SH-SY5Y (cell line): ENCODE results near the gene SUOX.

Experiments
- GATA2 ChIP-seq: IDR thresholded peaks from 2 replicates; pipeline ENCODE4 v1.6.1; 2011; ENCODE audit warnings: mild to moderate bottlenecking, low read depth, low read length
- GATA3 ChIP-seq: IDR thresholded peaks from 2 replicates; pipeline ENCODE4 v1.6.1; 2011; ENCODE audit warnings: low read depth, mild to moderate bottlenecking, low read length, moderate library complexity

The SUOX gene

DNA sequence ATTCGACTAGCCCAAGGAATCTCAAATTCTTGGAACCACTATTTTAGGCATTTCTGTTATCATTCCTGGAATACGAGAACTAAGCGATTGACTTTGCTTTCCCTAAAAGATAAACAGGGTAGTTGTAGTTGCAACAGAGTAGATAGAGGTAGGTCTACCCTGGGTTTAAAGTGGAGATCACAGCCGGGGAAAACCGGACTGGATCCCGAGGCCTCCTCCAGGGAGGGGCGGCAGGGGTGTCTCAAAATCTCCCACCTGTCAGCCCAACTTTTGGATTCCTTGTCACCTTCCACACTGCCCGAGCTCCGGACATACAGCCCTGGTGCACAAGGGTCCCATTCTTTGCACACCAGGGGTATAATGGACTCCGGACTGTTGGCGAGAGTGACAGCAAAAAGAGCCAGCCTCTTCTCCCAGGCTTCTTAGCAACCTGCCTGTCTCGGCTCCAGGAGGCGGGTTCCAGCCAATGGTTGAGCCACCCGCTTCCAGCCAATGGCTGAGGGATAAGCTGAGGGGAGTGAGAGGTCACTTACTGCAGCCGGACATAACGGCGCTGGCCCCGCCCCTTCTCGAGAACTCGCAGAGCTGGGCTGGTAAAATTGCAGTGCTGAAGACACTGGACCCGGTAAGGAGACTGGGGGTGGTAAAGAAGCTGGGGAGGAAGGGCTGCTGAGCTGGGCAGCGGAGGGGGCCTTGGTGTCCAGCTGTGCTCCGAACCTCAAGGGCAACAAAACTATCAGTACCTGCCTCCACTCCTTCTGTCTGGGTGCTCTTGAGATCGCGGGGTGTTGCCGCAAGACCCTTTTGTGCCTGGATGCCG lies at the start of gene SUOX:
Gene SUOX (plus strand): TSS at position 562 of the 820 bp plus-strand sequence. CDS start 4,946 bp downstream, outside the sequence.
- TF ChIP-seq GATA2: no peak
- TF ChIP-seq GATA3: no peak

DNA sequence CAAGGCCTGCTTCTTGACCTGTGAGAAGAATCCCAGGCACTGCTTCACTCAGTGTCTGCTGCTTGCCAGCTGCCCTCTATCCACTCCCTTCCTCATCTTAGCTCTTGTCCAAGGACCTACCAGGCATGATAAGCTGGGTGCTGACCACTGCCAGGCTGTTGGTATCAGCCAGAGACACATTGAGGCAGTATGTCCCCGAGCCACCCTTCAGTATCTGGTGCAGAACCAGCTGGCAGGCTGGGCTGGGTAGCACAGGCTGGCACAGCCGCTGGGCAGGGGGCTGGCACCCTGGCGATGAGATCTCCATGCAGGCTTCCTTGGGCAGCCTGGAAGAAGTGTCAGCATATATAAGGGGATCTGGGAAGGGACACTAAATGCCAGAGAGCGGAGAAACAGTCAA lies 41.7 kb upstream of the SUOX start:
- no peak for TF ChIP-seq GATA2
- TF ChIP-seq GATA3: no peak

DNA sequence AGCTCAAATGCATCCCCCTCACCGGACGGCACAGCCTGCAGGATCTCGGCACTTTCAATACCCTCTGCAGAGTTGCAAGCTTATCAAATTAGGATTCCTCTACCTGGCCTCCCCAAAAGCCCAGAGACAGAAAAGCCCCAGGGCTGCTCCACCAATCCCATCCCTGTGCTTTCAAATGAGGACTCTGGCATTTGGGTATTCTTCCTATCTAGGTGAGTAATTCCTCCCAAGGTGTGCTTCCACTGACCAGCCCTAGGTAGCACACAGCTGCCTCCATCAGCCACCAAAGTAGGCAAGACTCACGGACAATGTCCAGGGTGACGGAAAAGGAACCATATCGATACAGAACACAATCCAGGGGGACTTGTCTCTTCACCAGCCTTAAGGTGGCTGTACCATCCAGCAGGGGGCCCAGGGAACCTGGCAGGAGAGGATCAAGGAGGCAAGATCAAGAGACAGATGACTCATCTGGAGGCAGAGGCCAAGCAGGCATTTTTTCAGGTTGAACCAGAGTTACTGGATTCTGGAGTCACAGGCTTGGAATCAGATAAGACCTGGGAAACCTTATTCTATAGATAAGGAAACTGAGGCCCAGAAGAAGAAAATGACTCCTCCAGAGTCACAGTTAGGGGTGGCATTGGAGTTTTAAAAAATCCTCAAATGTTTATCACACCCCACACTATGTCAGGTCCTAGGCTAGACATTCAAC lies 41.1 kb upstream of the SUOX start:
- TF ChIP-seq GATA2 (no peak), GATA3 (no peak)

DNA sequence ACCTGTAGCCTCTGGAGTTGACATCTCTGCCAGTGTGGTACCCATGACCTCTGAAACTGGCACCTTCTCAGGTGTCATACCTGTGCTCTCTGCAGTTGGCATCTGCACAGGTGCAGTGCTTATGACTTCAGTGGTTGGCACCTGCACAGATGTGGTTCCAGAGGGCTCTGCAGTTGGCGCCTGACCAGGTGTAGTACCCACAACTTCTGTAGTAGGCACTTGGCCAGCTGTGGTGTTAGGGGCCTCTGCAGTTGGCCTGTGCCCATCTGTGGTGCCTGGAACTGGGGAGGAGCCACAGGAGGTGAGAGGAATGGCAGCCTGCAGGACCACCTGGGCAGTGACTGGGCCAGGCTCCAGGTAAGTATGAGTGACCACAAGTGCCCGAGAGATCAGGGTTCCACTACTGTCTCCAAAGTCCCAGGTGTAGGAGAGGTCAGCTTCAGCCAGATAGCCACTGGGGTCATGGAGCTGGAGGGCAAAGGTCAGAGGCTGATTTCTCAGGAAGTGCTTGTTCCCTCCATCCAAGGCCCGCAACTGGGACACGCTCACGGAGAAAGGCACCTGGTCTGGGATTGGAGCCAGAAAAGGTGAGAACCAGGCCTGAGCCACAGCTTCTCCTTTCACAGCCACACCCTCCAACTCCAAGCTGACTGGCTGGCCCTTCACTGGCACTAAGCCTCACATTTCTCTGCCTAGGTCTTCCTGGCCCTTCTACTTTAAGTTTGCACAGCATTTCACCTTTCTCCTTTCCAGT lies 39.8 kb upstream of the SUOX start:
- TF ChIP-seq GATA2 (no peak), GATA3 (no peak)

DNA sequence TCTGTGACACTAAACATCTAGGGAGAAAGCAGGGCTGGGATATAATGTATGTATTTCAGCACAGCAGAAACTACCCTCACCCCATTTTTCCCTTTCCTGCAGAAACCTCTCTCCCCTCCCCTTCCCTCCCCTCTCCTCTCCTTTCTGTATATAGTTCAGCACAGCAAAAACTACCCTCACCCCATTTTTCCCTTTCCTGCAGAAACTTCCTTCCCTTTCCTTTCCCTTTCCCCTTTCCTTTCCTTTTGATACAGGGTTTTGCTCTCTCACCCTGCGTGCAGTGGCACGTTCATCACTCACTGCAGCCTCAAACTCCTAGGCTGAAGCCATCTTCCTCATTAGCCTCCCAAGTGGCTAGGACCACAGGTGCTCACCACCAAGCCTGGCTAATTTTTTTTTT lies 33.3 kb upstream of the SUOX start:
- TF ChIP-seq GATA3 (no peak), GATA2 (no peak)

DNA sequence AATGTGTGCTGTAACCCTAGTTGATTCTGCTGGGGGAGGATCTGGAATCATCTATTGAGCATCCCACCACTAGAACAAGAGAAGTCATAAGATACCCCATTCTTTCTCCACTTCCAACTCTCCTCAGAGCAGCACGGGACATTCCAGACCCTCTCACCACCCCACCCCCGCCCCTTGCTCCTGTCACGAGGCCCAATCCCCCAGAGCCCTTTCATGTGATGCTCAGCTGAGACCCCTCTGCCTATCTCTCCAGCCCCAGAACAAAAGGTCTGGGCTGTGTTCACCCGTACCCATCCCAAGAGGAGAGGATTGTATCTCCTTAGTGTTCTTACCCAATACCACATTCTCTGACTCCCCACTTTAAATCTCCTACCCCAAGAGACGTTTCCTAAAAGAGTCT lies 31.8 kb upstream of the SUOX start:
- no peak for TF ChIP-seq GATA3
- TF ChIP-seq GATA2: no peak

DNA sequence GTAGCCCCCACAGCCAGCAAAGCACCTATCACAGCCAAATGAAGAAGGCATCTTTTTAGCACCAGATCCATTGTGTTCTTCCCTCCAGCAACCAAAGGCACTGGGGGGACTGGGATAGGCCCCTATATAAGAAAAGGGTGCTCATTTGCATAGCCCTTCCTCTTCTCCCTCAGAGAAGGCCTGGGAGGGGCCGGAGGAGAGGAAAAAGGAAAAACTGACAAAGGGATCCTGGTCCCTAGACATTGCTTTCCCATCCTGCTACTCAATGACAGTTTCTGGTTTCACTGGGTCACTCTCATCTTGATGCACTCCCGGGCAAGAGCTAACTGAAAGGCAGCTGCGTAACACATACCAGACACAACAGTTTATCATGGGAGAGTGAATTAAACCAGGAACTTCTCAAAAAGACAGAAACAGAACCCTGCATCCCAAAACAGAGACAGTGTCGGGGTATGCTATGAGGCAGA lies 31.1 kb upstream of the SUOX start, which contains the start of gene PMEL:
Gene PMEL (minus strand): TSS at position 102 of the 467 bp plus-strand sequence. CDS start 31 bp downstream, at position 71.
- no peak for TF ChIP-seq GATA2
- no peak for TF ChIP-seq GATA3

DNA sequence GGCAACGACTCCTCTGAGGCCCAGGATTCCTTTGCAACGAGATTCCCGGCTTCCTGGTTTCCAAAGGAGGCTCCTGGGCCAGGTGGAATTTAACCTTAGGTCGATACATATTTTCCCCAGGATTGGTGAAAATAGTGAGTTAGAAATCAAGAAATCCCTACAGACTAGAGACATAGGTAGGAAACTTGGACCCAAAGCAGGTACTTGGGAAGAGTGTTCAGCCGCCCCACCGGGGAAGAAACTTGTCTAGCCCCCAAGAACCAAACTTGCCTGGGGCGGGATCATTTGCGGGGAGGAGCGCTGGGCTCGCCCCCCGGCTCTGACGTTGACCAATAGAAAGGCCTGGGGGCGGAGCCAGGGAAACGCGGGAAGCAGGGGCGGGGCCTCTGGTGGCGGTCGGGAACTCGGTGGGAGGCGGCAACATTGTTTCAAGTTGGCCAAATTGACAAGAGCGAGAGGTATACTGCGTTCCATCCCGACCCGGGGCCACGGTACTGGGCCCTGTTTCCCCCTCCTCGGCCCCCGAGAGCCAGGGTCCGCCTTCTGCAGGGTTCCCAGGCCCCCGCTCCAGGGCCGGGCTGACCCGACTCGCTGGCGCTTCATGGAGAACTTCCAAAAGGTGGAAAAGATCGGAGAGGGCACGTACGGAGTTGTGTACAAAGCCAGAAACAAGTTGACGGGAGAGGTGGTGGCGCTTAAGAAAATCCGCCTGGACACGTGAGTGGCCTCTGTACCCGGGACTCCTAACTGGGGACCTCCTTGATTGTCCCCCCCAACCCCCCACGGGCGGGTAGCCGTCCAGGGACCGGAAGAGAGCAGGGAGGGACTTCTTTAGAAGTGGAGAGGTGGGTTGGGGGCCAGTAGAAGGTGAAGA lies 30.4 kb upstream of the SUOX start, which contains the start of gene CDK2:
Gene CDK2 (plus strand): TSS at position 423 of the 874 bp plus-strand sequence. CDS start 179 bp downstream, at position 602.
- TF ChIP-seq GATA2 (no peak), GATA3 (no peak)

DNA sequence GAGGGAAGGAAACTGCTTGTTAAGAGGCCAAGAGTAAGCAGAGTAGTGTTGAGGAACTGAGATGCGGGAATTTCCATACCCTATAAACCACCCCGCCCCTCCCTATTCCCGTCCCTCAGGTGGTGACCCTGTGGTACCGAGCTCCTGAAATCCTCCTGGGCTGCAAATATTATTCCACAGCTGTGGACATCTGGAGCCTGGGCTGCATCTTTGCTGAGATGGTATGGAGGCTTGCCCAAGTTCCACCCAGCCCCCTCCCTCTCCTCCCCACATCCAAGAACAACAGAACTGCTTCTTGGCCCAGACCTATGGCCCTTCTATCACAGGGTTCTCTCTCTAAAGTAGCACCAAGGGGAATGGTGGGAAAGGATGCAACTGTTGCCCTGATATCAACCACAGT lies 27.7 kb upstream of the SUOX start:
- no peak for TF ChIP-seq GATA2
- no peak for TF ChIP-seq GATA3

DNA sequence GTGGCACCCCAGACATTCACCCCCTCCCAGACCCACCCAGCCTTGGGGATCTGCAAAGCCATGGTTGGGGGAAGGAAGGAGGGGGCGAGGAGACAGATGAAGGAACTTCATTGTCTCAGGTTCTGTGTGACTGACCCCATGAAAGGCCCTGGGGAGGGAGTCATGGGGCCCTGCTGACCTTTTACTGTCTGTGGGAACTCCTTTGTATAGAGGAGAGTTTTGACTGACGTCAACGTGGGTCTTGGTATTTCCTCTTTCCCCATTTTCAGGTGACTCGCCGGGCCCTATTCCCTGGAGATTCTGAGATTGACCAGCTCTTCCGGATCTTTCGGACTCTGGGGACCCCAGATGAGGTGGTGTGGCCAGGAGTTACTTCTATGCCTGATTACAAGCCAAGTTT lies 26.3 kb upstream of the SUOX start:
- TF ChIP-seq GATA2 (no peak), GATA3 (no peak)

DNA sequence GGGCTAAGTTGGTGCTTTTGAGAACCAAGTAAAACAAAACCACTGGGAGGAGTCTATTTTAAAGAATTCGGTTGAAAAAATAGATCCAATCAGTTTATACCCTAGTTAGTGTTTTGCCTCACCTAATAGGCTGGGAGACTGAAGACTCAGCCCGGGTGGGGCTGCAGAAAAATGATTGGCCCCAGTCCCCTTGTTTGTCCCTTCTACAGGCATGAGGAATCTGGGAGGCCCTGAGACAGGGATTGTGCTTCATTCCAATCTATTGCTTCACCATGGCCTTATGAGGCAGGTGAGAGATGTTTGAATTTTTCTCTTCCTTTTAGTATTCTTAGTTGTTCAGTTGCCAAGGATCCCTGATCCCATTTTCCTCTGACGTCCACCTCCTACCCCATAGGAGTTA lies 25.0 kb upstream of the SUOX start:
- TF ChIP-seq GATA3: no peak
- no peak for TF ChIP-seq GATA2

DNA sequence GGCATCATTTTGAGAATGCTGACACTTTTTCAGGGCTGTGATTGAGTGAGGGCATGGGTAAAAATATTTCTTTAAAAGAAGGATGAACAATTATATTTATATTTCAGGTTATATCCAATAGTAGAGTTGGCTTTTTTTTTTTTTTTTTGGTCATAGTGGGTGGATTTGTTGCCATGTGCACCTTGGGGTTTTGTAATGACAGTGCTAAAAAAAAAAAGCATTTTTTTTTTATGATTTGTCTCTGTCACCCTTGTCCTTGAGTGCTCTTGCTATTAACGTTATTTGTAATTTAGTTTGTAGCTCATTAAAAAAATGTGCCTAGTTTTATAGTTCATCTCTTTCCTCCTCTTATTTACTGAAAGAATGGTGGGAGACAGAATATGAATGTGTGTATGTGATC lies 24.6 kb upstream of the SUOX start:
- no peak for TF ChIP-seq GATA3
- no peak for TF ChIP-seq GATA2
